SU-DHL-6 (cell line): ENCODE results near the gene C6orf15.

ENCODE experiments used
- CTCF ChIP-seq: fragments of 200-600 bp; sonication (generic); IDR thresholded peaks from one replicate; pipeline ENCODE4 v1.5.1; 2017; ENCODE audit warnings: antibody characterized with exemption, mild to moderate bottlenecking, low read length, moderate library complexity; ENCODE audit not compliant: insufficient read depth, poor library complexity, severe bottlenecking
- EZH2phosphoT487 ChIP-seq: fragments of 200-600 bp; sonication (generic), shearing (Covaris generic); conservative IDR thresholded peaks from 2 replicates; pipeline ENCODE4 v1.6.1; 2018; ENCODE audit warnings: mild to moderate bottlenecking, antibody characterized with exemption, low read length, moderate library complexity, mixed read lengths

GRCh38 chr6:31112478-31112877, at the start of gene C6orf15:
- TF ChIP-seq CTCF (no peak), EZH2phosphoT487 (no peak)
